Retinal pigment epithelial cell (primary cell): ENCODE results near the gene KCTD10.

Experiments used
- DNase-seq: peaks from one replicate; pipeline ENCODE4 v3.0.0-alpha.2; 2010; ENCODE audit warnings: low read depth
- H3K4me3 ChIP-seq: 2 replicates; pipeline ENCODE4 v1.5.1; 2011; ENCODE audit warnings: mild to moderate bottlenecking, low read length, control low read depth, moderate library complexity
- TF ChIP-seq, protein P1 (sequence below): conservative IDR thresholded peaks from 2 replicates; pipeline ENCODE4 v1.5.1; 2011; ENCODE audit warnings: low read depth, low read length, control low read depth, inconsistent platforms

The KCTD10 gene

DNA sequence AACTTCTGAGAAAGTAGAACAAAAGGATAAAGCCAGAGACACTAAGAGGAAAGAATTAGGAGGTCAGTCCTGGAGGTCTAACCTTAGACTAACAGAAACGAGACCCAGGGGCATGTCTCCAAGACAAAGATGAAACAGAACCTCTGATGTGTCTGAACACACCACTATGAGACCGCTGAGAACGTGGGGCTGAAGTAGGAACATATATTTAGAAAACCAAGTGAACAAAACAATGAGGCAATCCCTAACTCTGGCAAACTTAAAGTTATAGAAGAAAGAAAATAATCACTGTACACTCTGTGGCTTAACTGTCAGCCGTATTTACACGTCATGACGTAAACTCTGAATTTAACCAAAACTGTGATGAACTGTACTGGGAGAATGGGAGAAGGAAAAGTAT is 17.9 kb downstream of the KCTD10 start:
- no peak overlapping the region for H3K4me3 ChIP-seq
- no peak for DNase-seq
- TF ChIP-seq, protein P1, sequence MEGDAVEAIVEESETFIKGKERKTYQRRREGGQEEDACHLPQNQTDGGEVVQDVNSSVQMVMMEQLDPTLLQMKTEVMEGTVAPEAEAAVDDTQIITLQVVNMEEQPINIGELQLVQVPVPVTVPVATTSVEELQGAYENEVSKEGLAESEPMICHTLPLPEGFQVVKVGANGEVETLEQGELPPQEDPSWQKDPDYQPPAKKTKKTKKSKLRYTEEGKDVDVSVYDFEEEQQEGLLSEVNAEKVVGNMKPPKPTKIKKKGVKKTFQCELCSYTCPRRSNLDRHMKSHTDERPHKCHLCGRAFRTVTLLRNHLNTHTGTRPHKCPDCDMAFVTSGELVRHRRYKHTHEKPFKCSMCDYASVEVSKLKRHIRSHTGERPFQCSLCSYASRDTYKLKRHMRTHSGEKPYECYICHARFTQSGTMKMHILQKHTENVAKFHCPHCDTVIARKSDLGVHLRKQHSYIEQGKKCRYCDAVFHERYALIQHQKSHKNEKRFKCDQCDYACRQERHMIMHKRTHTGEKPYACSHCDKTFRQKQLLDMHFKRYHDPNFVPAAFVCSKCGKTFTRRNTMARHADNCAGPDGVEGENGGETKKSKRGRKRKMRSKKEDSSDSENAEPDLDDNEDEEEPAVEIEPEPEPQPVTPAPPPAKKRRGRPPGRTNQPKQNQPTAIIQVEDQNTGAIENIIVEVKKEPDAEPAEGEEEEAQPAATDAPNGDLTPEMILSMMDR, result no peak

DNA sequence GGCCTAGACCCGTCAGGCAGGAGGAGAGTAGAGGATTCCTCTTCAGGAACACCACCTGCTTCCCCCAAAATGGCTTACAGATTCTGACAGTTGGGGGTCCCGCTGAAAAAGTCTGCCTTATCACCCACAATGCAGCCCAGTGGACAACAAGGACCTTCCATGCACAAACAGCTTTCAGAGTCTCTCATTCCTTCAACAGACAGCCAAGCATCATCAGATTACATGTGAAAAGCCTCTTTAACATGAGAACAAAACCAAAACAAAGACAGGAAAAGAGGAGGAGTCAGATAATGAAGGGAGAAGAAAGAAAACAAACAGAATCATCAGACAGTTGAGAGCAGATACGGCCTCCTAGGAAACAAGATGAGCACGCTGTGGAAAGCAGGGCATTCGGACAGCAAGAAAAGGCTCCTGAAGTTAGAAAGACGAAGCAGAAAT is 18.3 kb downstream of the KCTD10 start:
- no peak for DNase-seq
- no peak overlapping the region for H3K4me3 ChIP-seq
- TF ChIP-seq, protein P1, result no peak

DNA sequence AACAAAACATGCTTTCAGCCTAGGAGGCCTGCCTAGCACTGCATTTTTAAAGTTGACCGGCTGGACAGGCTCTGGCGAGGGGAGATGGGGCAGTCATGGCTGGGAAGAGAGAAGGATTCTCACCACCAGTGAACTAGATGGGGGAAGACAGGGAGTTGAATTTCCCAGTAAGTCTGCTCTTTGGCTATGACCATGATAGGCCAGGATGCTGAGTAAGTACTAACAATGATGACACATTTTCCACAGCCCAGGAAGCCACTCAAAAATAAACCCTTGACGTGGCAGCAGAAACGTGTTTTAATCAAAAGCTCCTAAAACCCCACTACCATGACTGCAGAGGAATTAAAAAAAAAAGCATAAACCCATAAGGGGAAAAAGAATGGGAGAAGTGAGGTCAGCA is 19.0 kb downstream of the KCTD10 start:
- TF ChIP-seq, protein P1, result no peak
- no peak for DNase-seq
- no peak overlapping the region for H3K4me3 ChIP-seq

DNA sequence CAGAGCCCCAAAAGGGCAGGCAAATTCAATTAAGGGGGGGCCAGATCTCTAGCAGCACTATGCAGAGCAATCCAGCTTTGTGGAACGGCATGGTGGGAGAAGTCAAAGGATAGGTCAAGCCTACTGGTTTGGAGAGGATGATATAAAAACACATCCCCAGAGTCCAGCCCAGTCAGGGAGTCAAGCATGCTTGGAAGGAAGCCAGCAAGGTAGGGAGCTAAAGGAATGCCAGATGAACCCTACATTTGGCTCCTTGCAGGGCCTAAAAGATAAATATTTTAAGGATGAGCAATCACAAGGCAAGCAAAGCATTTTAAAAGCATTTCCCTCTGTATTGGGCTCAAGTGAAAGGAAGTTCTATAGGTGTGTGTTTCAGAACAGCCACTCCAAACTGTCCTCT is 21.4 kb downstream of the KCTD10 start:
- TF ChIP-seq, protein P1, result no peak

DNA sequence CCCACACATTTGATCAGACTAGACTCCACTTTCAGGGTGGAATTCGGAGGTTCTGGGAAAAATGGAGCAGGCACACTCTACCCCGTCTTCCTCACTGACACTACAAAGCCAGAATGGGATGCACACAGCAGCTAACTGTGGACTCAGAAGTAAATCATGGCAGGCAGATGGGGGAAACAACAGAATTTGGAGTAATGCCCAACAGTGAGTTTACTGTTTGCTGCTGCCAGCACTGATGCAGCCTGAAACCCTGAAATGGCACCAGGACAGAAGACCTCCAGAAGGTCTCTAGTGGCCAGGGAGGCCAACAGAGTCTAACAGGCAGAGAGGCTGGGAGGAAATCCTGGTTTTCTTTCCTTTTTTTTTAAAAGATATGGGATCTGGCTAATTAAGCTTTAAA is 24.6 kb downstream of the KCTD10 start:
- no peak overlapping the region for H3K4me3 ChIP-seq
- no peak for DNase-seq
- TF ChIP-seq, protein P1, result no peak

More for the DNA sequence above, 21.4 kb downstream of the KCTD10 start:
- no peak overlapping the region for H3K4me3 ChIP-seq
- no peak for DNase-seq

DNA sequence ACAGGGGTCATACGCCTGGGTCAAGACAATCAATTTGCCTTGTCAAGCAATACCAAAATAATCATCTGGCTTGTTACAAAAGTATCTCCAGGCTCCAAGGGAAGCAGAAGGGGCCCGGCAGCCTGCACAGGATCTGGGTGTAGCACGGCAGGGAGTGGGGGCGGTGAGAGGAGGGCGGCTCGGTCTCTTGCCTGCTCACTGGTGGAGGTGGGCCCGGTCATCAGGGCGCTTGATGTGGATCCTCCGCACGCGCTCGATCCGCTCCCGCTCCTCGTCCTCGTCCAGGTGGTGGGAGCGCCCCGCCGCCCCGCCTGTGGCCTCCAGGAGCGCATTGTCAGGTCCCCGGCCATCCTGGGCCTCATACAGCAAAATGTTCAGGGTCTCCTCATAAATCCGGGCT is 25.7 kb downstream of the KCTD10 start:
- TF ChIP-seq, protein P1, result no peak
- H3K4me3 ChIP-seq, result no peak overlapping the region
- DNase-seq, result no peak

DNA sequence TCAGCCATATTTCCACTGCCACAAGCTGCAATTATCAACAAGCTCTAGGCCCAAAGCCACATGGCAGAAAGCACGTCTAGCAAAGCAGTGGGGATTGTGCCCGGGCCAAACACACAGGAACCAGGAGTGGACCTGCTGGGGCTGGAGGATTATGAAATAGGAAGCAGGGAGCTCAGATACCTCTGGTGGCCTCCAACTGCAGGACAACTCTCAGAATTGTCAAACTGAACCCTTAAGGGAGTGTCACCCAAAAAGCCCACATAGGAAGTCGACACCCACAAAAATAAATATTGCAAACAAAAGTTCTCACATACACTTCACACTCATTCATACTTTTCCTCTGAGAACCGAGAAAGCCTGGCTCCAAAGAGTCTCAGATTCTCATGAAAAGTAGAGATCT is 26.1 kb downstream of the KCTD10 start:
- TF ChIP-seq, protein P1, result no peak
- DNase-seq, result no peak
- H3K4me3 ChIP-seq, result no peak overlapping the region
